HepG2 (cell line): Measurements from ENCODE around the gene CISTR. TPM values are rescaled to one million over a fixed set of nuclear protein-coding genes. Genes with fewer than 3 reads are reported as not detected.
A peak's percentile ranks its signal among the peaks of the same experiment; 100 is the strongest.

Source experiments
- HNRNPLL ChIP-seq: fragments of 200-400 bp; formaldehyde crosslinking; IDR thresholded peaks from 2 replicates; pipeline ENCODE4 v1.6.1; 2017; ENCODE audit warnings: mild to moderate bottlenecking, low read depth, low read length; ENCODE audit not compliant: poor library complexity, severe bottlenecking
- KLF6 ChIP-seq: IDR thresholded peaks from 2 replicates; pipeline ENCODE4 v1.8.0; 2016; ENCODE audit warnings: missing biosample characterization, missing genetic modification reagents
- NFYC ChIP-seq: IDR thresholded peaks from 2 replicates; pipeline ENCODE4 v1.6.1; 2016; ENCODE audit warnings: missing genetic modification reagents, missing compliant biosample characterization
- SRF ChIP-seq: IDR thresholded peaks from 2 replicates; pipeline ENCODE4 v1.6.1; 2011; ENCODE audit warnings: mild to moderate bottlenecking, low read depth, low read length, moderate library complexity
- ZBTB21 ChIP-seq: sonication (generic); formaldehyde crosslinking; IDR thresholded peaks from 2 replicates; pipeline ENCODE4 v1.4.0; 2020; ENCODE audit warnings: missing genetic modification reagents
- ZNF441 ChIP-seq: sonication (generic); formaldehyde crosslinking; IDR thresholded peaks from 2 replicates; pipeline ENCODE4 v1.7.0; 2021; ENCODE audit warnings: missing genetic modification reagents, borderline replicate concordance
- ZSCAN31 ChIP-seq: sonication (generic); formaldehyde crosslinking; IDR thresholded peaks from 2 replicates; pipeline ENCODE4 v1.5.0; 2020; ENCODE audit warnings: low read depth, mild to moderate bottlenecking, missing genetic modification reagents
- polyA plus RNA-seq, 8 experiments: library from polyadenylated mRNA; depleted of rRNA in 3 of 8; stranded (reverse) in 7 of 8; unstranded in 1 of 8; fragments of >200 nt; fragmentation: Illumina TruSeq in 4 of 8; extraction: Trizol in 4 of 8; gene quantifications; 2 replicates each; pipeline versions ENCODE4 v1.2.1 to v1.2.3, GENCODE V29; 2011 to 2016; ENCODE audit warnings: low read depth in 4 of 8, missing spikeins in 1 of 8, mixed read lengths in 1 of 8; ENCODE audit not compliant: insufficient read depth in 1 of 8
- total RNA-seq, 5 experiments: library from RNA; depleted of rRNA; stranded (reverse); fragments of >200 nt; fragmentation: Illumina TruSeq; extraction: Trizol; gene quantifications; 2 replicates each; pipeline ENCODE4 v1.2.3, GENCODE V29; 2016; ENCODE audit warnings: low read depth in 1 of 5
- TF ChIP-seq, protein P1 (sequence below): sonication (generic); formaldehyde crosslinking; IDR thresholded peaks from 2 replicates; pipeline ENCODE4 v1.4.0; 2020; ENCODE audit warnings: mild to moderate bottlenecking, missing genetic modification reagents
- TF ChIP-seq, protein P2 (sequence below): sonication (generic); formaldehyde crosslinking; IDR thresholded peaks from 2 replicates; pipeline ENCODE4 v1.5.1; 2020; ENCODE audit warnings: missing genetic modification reagents, mild to moderate bottlenecking, borderline replicate concordance
- TF ChIP-seq, protein P3 (sequence below): IDR thresholded peaks from 2 replicates; pipeline ENCODE4 v1.6.1; 2016; ENCODE audit warnings: low read depth, control low read depth
- TF ChIP-seq, protein P4 (sequence below): sonication (generic); formaldehyde crosslinking; conservative IDR thresholded peaks from 2 replicates; pipeline ENCODE4 v1.5.0; 2020; ENCODE audit warnings: missing genetic modification reagents
- TF ChIP-seq, protein P5 (sequence below), 2 experiments: fragments of 450-650 bp in 1 of 2; sonication (generic) in 1 of 2; formaldehyde crosslinking in 1 of 2; IDR thresholded peaks; 2 replicates each; pipeline versions ENCODE4 v1.6.1 to v1.8.0; 2016 to 2022; ENCODE audit warnings: antibody characterized with exemption in 1 of 2, mild to moderate bottlenecking in 1 of 2, missing genetic modification reagents in 1 of 2

CISTR gene
- total and polyA plus RNA-seq, 2 of the 13 experiments (the other 11 are each of a cell fraction or from before 2014, with no cell fraction given): not detected

DNA sequence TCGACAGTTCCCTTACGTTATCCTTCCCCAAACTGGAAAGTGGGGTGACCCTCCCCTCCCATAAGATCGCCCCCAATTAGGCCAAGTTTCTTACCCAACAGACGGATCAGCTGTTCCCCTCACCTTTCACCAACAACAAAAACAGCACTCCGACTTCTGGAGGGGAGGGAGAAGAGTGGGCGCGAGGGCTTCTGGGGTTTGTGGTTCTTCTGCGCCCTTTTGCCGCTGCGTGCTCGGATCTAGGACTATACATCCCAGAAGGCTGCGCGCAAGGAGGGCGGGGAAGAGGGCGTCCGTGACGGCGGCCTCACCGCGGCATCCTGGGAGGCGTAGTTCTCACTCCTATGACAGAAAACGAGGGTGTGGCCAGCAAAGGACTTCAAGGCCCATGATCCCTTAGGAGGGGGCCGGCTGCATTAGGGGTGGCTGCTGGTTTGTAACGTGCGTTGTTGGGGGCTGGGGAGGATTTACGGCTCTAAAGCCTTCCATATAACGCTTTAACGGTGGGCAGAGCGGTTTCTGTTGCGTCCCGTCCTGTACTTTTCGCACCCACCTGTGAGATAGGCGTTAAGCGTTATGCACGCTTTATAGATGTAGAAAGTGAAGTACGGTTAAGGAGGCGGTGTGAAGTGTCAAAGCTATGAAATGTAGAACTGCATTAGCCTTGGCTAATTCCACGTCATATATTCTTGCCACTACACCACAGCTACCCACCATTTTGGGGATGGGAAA, 24.3 kb downstream of the CISTR start, which contains the start of gene CALCOCO1 (continued):
- TF ChIP-seq, protein P1, sequence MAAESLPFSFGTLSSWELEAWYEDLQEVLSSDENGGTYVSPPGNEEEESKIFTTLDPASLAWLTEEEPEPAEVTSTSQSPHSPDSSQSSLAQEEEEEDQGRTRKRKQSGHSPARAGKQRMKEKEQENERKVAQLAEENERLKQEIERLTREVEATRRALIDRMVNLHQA (CRISPR knock-in tag): no peak
- TF ChIP-seq SRF (peak; percentile 28; the same call in 1 of the 2 replicates), KLF6 (peak; percentile 29; the same call in 1 of the 2 replicates), HNRNPLL (peak; percentile 72), ZSCAN31 (0 out of 2 replicates have a peak, but pooled peaks have one; percentile 29), ZBTB21 (CRISPR knock-in tag) (no peak), ZNF441 (peak; percentile 55; the same call in 1 of the 2 replicates), NFYC (CRISPR knock-in tag) (peak; percentile 62; the same call in 1 of the 2 replicates)
- TF ChIP-seq, protein P2, sequence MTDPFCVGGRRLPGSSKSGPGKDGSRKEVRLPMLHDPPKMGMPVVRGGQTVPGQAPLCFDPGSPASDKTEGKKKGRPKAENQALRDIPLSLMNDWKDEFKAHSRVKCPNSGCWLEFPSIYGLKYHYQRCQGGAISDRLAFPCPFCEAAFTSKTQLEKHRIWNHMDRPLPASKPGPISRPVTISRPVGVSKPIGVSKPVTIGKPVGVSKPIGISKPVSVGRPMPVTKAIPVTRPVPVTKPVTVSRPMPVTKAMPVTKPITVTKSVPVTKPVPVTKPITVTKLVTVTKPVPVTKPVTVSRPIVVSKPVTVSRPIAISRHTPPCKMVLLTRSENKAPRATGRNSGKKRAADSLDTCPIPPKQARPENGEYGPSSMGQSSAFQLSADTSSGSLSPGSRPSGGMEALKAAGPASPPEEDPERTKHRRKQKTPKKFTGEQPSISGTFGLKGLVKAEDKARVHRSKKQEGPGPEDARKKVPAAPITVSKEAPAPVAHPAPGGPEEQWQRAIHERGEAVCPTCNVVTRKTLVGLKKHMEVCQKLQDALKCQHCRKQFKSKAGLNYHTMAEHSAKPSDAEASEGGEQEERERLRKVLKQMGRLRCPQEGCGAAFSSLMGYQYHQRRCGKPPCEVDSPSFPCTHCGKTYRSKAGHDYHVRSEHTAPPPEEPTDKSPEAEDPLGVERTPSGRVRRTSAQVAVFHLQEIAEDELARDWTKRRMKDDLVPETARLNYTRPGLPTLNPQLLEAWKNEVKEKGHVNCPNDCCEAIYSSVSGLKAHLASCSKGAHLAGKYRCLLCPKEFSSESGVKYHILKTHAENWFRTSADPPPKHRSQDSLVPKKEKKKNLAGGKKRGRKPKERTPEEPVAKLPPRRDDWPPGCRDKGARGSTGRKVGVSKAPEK (CRISPR knock-in tag): no peak
- TF ChIP-seq, protein P3, sequence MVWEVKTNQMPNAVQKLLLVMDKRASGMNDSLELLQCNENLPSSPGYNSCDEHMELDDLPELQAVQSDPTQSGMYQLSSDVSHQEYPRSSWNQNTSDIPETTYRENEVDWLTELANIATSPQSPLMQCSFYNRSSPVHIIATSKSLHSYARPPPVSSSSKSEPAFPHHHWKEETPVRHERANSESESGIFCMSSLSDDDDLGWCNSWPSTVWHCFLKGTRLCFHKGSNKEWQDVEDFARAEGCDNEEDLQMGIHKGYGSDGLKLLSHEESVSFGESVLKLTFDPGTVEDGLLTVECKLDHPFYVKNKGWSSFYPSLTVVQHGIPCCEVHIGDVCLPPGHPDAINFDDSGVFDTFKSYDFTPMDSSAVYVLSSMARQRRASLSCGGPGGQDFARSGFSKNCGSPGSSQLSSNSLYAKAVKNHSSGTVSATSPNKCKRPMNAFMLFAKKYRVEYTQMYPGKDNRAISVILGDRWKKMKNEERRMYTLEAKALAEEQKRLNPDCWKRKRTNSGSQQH: peak; percentile 41; the same call in 1 of the 2 replicates
- TF ChIP-seq, protein P4, sequence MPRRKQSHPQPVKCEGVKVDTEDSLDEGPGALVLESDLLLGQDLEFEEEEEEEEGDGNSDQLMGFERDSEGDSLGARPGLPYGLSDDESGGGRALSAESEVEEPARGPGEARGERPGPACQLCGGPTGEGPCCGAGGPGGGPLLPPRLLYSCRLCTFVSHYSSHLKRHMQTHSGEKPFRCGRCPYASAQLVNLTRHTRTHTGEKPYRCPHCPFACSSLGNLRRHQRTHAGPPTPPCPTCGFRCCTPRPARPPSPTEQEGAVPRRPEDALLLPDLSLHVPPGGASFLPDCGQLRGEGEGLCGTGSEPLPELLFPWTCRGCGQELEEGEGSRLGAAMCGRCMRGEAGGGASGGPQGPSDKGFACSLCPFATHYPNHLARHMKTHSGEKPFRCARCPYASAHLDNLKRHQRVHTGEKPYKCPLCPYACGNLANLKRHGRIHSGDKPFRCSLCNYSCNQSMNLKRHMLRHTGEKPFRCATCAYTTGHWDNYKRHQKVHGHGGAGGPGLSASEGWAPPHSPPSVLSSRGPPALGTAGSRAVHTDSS (CRISPR knock-in tag): peak; percentile 100
- TF ChIP-seq, protein P5, sequence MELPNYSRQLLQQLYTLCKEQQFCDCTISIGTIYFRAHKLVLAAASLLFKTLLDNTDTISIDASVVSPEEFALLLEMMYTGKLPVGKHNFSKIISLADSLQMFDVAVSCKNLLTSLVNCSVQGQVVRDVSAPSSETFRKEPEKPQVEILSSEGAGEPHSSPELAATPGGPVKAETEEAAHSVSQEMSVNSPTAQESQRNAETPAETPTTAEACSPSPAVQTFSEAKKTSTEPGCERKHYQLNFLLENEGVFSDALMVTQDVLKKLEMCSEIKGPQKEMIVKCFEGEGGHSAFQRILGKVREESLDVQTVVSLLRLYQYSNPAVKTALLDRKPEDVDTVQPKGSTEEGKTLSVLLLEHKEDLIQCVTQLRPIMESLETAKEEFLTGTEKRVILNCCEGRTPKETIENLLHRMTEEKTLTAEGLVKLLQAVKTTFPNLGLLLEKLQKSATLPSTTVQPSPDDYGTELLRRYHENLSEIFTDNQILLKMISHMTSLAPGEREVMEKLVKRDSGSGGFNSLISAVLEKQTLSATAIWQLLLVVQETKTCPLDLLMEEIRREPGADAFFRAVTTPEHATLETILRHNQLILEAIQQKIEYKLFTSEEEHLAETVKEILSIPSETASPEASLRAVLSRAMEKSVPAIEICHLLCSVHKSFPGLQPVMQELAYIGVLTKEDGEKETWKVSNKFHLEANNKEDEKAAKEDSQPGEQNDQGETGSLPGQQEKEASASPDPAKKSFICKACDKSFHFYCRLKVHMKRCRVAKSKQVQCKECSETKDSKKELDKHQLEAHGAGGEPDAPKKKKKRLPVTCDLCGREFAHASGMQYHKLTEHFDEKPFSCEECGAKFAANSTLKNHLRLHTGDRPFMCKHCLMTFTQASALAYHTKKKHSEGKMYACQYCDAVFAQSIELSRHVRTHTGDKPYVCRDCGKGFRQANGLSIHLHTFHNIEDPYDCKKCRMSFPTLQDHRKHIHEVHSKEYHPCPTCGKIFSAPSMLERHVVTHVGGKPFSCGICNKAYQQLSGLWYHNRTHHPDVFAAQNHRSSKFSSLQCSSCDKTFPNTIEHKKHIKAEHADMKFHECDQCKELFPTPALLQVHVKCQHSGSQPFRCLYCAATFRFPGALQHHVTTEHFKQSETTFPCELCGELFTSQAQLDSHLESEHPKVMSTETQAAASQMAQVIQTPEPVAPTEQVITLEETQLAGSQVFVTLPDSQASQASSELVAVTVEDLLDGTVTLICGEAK (IDR thresholded peaks at IDR 0.05): no peak
- TF ChIP-seq, protein P5 (CRISPR knock-in tag; IDR thresholded peaks at IDR 0.05): peak; percentile 17; the same call in 1 of the 2 replicates
